ENCODE results near the gene VTN.
"Not testable (repeated sequence)": the region's sequence is repeated elsewhere in the genome, so short reads cannot be mapped to it uniquely, and the experiment has no call there.

VTN gene

DNA sequence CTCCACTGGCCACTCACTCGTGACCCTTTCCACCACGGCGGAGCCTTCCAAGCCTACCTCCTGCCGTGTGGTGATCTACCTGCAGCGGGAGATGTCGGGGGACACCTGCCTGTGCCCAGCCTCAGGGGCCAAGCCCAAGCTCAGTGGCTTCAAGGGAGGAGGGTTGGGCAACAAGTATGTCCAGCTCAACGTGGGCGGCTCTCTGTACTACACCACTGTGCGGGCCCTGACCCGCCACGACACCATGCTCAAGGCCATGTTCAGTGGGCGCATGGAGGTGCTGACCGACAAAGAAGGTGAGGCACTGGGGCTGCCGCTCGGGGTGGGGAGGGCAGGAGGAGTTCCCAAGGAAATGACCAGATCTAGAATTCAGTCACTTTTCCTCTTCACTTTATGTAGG, 30.7 kb downstream of the VTN start:
- DNase-seq, result no peak

DNA sequence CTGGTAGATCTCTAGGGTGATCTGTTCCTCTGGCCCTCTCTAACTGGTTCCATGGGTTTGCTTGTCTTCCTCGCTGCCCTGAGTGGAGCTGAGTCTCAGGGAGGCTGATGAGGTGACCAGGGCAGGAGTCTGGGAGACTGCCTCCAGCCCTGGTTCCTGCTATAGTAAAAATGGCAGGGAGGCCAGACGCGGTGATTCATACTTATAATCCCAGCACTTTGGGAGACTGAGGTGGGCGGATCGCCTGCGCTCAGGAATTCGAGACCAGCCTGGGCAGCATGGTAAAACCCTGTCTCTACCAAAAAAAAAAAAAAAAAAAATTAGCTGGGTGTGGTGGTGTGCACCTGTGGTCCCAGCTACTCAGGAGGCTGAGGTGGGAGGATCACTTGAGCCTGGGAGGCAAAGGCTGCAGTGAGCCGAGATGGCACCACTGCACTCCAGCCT, 31.3 kb downstream of the VTN start:
- not testable (repeated sequence) for DNase-seq

DNA sequence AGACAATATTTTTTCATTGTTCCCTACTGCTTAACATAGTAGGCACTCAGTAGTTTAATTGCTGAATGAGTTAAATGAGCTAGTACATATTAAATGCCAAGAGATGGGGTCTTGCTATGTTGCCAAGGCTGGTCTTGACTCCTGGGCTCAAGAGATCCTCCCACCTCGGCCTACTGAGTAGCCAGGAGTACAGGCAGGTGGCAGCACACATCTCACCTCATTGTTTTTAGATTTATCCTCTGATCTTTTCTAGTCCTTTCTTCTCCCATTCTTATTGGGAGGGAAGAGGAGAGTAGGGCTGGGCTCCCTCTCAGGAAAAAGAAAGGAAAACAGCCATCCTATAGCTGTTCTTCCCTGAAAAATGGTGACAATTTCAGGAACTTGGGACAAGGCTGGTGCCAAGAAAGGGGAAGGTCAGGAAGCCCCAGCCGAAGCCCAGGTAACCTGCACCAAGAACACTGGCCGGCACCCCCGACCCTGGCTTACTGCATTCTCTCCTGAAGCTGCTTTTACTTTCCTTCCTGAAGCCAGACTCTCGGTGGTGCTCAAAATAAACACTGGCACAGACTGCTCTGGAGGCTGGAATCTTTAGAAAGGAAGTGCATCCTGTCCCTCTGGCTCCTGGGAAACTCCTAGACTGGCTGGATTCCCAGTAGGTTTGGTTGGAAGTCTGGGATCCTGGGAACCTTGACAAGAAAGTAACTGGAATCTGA, 31.9 kb downstream of the VTN start:
- DNase-seq, result no peak

DNA sequence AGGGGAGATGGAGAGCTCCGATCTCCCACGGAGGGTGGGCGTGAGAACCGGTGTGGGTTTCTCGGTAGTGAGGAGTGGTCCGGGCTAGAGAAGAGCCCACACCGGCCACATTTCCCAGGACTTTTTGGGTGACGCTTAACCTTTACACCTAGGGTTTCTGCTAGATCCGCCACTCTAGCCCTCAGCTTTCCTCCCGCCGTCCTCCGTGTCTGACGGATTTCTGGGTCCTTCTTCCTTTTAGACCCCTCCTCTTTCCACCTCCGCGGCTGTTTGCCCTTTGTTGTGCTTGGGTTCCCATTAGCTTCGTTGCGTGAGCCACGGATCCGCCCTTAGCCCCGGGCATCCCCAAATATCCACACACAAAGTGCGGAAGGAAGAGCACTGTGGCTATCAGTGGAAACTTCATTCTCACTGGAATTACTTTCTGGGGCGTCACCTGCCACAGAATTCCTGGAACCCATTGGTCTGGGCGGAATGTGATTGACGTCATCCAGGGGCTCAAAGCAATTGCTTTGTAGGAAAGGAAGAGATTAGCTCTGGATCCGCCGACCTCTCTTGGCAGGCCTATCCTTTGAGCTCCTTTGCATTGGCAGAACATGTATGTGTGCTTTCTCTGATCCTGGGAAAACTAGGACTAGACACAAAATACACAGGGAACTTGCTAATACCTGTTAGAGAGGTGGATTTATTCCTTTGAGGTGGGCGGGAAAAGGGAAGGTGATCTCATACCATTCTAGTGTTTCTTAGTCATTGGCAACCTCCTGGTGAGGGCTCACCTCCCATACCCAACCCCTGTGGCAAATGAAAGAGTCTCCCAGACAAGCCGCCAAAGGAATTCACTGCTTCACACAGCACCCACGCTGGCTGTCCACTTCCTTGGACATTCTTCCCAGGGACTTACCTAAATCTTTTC, 33.9 kb downstream of the VTN start:
- DNase-seq, result no peak

DNA sequence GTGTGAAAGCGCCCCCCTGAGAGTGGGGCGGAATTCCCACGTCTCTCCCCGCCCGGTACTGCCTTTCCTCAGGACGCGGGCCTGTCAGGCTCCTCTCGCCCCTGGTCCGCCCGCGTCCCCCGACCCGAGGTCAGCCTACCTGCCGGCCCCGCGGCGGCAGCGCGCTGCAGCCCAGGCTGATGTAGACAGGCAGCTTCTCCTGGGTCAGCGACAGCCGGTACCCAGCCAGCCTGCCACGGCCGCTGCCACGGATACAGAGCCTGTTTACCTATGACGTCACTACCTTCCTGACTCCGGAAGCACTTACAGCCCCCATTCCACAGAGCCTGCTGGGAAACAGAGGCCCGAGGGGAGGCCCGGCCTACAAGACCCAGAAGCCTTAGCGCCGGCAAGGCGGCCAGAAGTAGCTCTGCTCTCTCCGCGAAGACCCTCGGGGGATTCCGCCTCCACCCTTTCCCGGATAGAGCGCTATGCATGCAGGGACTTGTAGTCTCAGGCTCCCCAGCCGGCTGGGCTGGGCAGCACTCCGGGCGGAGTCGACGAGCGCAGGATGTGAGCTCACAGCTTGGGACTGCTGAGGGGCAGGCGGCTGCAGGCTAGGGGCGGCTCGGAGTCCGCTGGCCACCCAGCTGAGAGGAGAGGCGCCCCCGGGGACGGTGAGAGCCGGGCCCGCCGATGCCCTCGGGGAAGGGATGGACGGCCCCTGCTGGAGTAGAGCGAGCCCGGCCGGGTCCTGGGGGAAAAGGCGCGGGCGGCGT, 34.7 kb downstream of the VTN start, which contains the start of the genes IFT20 and TNFAIP1:
Gene IFT20, minus strand, starts transcription at position 272 of the 758 bp plus-strand sequence. CDS start 3,487 bp downstream, outside the sequence.
Gene TNFAIP1, plus strand, starts transcription at position 561 of the 758 bp plus-strand sequence. CDS start 3,761 bp downstream, outside the sequence.
- DNase-seq, result peak; percentile 93

DNA sequence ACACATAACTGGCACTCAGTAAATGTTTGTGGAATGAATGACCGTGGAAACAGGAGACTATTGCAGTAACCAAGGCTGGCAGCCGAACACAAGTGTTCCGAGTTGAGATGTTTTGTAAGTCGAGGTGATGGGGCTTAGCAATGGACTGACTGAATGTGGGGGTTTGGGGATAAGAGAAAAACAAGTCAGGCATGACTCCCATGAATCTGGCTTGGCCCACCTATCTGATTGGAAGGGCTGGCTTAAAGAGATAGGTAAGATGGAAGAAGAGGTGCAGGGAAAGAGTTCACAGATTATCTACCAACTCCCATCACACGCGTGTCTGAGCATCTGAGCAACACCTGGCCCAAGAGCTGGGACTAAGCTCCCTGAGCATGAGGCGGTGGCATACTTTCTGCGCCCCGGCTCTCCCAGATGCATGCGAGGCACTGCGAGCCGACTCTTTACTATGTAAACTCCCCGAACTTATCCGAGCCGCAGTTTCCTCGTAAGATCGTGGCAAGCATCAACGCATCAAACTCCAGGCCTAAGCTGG, 35.4 kb downstream of the VTN start:
- no peak for DNase-seq

DNA sequence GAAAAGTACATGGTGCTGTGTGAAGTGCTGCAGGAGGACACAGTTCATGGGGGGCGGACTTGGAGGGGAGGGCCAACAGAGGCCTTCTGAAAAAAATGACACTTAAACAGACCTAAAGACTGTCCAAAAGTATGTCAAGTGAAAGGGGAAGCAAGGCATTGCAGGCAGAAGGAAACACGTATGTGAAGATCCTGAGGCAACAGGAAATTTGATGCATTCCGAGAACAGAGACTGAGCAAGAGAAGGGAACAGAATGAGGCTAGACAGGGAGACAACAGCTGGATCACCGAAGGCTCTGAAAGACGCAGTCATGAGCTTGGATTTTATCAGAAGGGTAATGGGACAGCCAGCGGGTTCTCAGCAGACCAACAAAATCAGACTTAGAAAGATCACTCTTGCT, 35.9 kb downstream of the VTN start:
- DNase-seq, result no peak

DNA sequence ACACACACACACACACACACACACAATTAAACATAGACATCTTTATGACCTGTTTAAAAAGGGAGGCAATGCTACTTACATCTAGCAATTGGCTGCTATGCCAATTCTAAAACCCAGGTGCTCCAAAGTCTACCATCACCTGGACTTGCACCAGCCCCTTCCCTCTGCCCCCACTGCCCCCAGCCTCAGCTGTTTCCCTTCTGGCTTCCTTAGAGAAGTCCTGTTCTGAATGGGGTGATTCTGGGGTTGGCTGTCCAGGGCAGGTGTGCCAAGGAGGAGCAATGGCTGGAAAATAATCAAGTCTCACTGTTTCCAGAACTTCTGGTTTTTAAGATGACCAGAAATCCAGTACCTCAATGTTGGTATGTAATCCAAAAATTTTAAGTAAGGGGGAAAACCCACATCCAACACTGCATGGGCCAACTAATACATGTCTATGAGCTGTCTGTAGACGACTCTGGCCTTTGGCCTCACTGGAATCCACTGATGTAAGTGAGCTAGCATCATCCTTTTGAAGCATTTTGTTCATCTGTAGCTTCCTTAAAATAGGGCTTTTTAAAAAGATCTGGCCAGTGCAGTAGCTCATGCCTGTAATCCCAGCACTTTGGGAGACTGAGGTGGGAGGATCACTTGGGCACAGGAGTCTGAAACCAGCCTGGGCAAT, 36.9 kb downstream of the VTN start:
- DNase-seq, result no peak

DNA sequence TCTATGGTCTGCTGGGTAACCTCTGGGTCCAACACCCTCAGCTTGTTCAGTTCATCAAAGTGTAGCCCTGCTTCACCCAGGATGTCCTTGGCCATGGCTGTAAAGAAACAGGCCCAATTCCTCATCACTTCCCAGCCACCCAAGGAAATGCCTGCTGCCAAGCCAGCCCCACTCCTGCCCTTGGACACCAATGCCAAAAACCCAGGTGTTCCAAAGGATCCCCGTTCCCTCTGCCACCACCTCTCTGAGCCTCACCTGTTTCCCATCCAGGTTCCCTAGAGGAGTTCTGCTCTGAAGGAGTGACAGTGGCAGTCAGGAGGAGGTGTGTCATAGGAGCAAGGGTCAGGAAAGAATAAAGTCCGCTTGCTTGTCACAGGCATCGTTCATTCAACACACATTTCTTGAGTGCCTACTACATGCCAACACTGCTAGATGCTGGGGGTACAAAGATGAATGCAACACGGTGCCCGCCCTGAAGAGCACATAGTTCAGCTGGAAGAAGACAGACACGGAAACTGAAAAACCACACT, 38.2 kb downstream of the VTN start:
- no peak for DNase-seq

DNA sequence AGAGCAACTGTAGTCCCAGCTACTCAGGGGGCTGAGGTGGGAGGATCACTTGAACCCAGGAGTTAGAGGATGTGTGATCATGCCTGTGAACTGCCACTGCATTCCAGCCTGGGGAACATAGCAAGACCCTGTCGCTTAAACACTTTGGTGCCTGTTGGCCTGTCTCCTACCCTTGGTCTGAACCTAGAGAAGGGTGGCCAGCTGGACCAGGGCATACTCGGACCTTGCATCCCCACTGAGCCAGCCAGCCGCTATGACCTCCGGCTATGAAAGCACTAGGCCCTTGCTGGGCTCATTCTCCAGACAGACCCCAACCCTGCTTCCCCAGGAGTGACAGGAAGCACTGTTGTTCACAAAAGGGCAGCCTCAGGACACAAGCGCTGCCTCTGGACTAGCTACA, 39.4 kb downstream of the VTN start:
- no peak for DNase-seq

DNA sequence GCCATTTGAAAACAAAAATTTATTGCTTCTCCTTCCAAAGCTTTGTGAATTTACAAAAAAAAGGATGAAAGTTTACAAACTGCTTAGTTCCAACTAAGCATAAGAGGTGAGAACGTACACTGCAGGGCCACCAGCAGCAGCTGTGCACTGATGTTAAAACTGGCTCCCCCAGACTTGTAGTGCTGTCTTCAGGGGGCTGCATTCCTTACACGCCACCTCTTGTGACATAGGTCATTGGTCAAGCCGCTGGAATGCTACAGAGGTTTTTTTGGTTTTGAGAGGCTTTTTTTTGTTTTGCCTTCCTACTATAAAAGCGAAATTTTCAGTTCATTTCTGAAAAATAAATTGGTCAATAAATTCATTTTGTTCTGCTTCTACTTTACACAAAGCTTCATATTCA, 41.8 kb downstream of the VTN start:
- DNase-seq, result no peak

DNA sequence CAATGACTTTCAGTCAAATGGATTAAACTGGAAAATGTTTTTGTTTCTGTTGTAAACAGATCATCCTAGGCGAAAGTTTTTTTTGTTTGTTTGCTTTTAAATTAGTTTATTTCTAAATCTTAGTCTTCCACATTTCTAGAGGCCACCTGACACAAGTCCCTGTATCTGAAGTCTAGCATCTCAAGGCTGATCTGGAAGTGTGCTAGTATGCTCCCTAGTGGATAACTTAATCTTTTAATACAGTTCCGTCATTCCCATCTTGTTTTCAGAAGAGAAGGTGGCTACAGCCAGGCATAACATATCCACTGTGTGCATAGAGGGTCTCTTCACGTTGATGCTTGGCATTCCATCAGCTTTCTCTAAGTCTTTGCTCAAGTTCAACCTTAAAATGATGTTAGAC, 42.4 kb downstream of the VTN start:
- no peak for DNase-seq

DNA sequence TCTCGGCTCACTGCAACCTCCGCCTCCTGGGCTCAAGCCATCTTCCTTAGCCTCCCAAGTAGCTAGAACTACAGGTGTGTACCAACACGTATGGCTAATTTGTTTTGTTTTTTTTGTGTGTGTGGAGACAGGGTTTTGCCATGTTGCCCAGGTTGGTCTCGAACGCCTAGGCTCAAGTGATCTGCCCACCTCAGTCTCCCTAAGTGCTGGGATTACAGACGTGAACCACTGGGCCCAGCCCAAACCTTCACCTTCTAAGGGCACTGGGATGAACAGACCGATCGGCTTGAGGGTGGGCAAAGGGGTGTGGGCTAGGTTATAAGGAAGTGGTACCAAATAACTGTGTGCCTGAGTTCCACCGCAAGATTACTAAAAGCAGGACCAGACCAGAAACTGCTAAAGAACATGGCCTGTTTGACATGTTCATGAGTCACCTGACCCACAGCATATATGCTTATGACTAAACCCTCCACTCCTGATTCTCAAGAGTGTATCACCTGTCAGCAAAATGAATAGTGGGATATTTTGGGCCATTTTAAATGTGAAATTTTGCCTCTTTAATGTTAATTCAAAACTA, 43.0 kb downstream of the VTN start:
- no peak for DNase-seq

DNA sequence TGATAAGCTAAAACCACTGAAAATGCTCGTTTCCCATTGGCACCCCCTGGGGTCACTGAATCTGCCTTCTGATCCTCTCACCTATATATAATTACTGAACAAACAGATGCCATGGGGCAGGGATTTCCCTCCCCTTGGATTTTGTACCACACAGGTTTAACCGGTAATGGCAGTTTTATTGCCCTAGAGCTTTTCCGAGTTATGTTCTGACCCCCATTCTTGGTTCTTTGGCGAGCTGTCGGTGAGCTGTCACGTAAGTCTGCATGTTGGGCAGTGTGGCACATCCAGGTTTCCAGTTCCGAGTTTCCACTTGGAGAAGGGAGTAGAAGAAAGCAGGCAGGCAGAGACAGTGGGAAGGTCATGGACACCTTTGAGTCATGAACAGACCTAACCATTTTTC, 44.0 kb downstream of the VTN start:
- DNase-seq, result no peak

DNA sequence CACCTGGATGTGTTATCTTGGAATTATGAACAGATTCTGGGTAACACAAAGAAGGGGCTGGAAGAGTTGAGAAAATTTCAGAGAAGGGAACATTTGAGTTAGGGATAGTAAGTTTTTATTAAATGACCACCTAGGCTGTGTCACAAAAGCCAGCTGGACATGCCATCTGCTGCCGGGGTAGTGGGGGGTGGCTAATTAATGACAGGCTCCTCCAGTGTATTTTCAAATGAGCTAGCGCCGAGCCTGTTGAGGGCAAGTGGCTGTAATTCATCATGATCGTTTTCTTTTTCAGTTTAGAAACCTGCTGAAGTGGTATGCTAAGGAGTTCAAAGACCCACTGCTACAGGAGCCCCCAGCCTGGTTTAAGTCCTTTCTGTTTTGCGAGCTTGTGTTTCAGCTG, 44.9 kb downstream of the VTN start:
- DNase-seq, result no peak

DNA sequence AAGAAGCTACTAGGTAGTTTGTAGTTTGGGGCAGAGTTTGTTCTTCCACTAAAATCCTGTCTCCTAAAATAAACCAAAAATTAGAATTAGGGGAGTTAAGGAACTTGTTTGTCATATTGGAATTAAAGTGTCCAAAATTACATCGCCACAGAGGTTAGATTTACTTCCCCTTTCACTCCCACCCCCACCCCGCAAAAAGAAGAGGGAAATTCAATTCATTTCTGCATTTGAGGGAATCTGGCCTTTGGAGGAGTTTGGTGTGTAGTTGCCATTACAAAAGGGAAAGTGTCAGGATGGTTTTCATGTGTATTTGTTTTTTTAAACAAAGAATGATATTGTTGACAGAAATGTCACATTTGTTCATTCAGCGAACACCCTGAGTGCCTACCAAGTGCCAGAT, 45.3 kb downstream of the VTN start:
- DNase-seq, result no peak

DNA sequence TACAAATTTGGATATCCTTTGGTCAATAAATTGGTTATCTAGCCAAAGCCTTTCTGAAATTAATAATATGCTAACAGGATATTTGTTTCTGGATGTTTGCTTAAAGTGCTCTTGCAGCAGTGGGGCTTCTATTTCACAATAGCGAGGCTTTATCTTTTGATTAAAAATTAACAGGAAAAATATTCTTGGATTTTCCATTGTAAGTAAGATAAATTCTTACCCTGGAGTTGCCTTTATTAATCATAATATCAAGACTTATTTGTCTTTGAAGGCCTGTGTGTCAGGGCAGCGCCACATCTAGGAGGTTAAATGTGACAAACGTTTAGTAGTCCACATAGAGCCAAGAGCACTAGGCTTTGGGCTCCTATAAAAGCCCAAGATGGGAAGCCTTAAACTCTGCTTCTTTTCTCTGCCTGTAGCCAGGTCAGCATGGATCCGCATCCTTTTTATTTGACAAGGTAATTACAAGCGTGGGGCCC, 45.8 kb downstream of the VTN start:
- DNase-seq, result no peak

DNA sequence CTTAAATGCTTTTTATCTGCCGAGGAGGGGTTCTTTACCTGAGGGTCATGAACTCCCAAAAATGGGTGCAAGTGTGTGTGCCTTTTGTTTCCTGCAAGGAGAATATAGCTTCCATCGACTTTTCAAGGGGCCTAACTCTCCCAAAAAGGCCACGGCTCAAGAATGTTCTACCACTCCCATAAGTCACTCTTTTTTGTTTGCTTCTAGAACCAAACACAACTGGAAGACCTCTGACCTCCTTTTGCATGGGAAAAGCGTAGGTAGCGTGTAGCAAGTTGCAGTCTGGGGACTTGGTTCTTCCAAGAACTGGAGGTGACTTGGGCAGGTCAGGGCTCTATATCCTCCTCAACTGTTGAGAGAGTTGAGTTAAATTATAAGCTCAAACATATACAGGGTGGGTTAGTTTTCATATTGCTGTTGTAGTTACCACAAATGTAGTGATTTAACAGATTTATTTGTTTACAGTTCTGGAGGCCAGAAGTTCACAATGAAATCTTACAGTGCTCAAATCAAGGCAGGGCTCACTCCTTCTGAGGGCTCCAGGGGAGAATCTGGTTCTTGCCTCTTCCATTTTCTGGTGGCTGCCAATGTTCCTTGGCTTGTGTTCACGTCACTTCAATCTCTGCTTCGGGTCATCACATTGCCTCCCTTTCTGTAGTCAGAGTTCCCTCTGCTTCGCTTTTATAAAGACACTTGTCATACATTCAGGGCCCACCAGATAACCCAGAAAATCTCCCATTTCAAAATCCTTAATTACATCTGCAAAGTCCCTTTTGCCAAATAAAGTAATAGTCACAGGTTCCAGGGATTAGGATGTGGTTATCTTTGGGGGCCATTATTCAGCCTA, 49.7 kb downstream of the VTN start:
- no peak for DNase-seq

DNA sequence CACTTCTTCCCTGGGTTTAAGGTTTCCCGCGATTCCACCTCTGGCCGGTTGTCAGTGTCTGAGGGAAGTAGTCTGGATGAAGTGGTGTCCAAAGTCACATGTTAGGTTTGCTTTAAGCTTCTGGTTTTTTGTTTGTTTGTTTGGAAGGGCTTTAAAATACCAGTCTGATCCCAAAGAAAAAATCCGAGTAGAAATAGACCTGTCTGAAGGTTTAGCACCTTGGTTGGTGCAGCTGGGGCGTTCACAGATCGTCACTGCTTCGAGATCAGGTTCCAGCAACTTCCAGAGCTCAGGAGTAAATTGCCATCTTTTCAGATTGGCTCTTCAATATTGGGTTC, 50.5 kb downstream of the VTN start:
- no peak for DNase-seq

DNA sequence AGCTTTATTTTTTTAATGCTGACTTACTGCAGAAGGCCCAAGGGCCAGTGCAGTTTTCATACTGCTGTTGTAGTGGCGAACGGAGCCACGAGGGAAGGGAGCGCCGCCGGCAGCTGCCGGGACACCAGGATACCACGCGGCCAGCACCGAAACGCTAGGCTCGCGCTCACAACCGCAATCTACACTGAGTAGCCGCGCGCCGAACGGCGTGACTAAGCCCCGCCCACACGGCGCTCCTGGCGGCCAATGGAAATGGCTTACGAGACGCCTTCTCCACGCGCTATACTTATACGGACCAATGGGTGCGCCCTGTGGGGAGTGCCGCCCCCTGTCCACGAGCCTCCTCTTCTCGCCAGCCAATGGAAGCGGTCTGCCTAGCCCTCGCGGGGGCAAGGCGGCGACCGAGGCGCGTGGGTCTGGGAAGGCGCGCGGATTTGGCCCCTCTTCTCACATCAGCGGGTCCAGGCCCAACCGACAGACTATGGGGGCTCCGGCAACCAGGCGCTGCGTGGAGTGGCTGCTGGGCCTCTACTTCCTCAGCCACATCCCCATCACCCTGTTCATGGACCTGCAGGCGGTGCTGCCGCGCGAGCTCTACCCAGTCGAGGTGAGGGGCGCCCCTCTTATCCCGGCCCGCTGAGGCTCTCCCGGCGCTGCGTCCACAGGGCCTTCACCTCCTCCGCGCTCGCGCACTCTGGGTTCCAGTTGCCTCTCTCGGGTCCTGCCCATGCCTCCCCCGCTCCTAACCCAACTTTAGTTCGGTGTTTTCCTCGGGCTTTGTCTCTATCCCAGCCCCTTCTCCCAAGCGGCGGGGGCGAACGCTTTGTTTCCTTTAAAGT, 51.1 kb downstream of the VTN start, which contains the start of gene TMEM97:
Gene TMEM97, plus strand, starts transcription at position 442 of the 839 bp plus-strand sequence. Its CDS starts 40 bp downstream, at position 482.
- DNase-seq, result peak; percentile 92
